HEK293 (cell line): Measurements from ENCODE around the gene KPNA4.
A peak's percentile ranks its signal among the peaks of the same experiment; 100 is the strongest.

Source experiments
- CTCF ChIA-PET: fragments of 350-600 bp; formaldehyde crosslinking; extraction: SDS; loops from one replicate; lab custom pipeline; 2021; ENCODE audit warnings: antibody characterized with exemption; lab: Yijun Ruan, JAX
- POLR2A ChIA-PET: fragments of 300-600 bp; formaldehyde crosslinking; extraction: SDS; loops from one replicate; lab custom pipeline; 2020; ENCODE audit warnings: antibody characterized with exemption, inconsistent platforms; lab: Yijun Ruan, JAX
- H3K27ac ChIP-seq: fragments of 200-500 bp; sonication (Bioruptor generic); 2 replicates; pipeline ENCODE4 v1.5.1; 2014; ENCODE audit warnings: low read depth, low read length, control low read depth, inconsistent platforms; ENCODE audit errors: extremely low read depth
- H3K36me3 ChIP-seq, 2 experiments: fragments of 200-500 bp in 1 of 2; sonication (Bioruptor generic) in 1 of 2; 1 replicate in 1 of 2; 2 replicates in 1 of 2; pipeline ENCODE4 v1.5.1; 2014 to 2017; ENCODE audit warnings: inconsistent platforms in 2 of 2, low read length in 2 of 2; ENCODE audit not compliant: control insufficient read depth in 2 of 2, insufficient read depth in 1 of 2
- H3K4me1 ChIP-seq: fragments of 200-500 bp; sonication (Bioruptor generic); 2 replicates; pipeline ENCODE4 v1.5.1; 2014; ENCODE audit warnings: mild to moderate bottlenecking, low read length, inconsistent platforms; ENCODE audit not compliant: control insufficient read depth, insufficient read depth
- H3K4me3 ChIP-seq: 2 replicates; pipeline ENCODE4 v1.5.1; 2011; ENCODE audit warnings: low read depth, mild to moderate bottlenecking, control low read depth, low read length, moderate library complexity
- H3K9me3 ChIP-seq: fragments of 200-500 bp; sonication (Bioruptor generic); 2 replicates; pipeline ENCODE4 v1.5.1; 2014; ENCODE audit warnings: low read depth, low read length, inconsistent platforms; ENCODE audit not compliant: control insufficient read depth, insufficient read depth
- BCL11A ChIP-seq: fragments of 450-650 bp; formaldehyde crosslinking; IDR thresholded peaks from 2 replicates; pipeline ENCODE4 v1.5.1; 2016; ENCODE audit warnings: low read depth, missing biosample characterization, missing genetic modification characterization
- GFI1B ChIP-seq: fragments of 450-650 bp; formaldehyde crosslinking; IDR thresholded peaks from 2 replicates; pipeline ENCODE4 v1.5.1; 2016; ENCODE audit warnings: missing biosample characterization, missing genetic modification characterization
- GLI2 ChIP-seq: fragments of 450-650 bp; formaldehyde crosslinking; IDR thresholded peaks from 2 replicates; pipeline ENCODE4; 2017; ENCODE audit warnings: missing biosample characterization, missing genetic modification characterization, low read depth, borderline replicate concordance
- PBX3 ChIP-seq: sonication (generic); formaldehyde crosslinking; IDR thresholded peaks from 2 replicates; pipeline ENCODE4 v1.8.1; 2022; ENCODE audit warnings: mild to moderate bottlenecking, moderate library complexity, missing genetic modification reagents
- ZBTB6 ChIP-seq: fragments of 450-650 bp; formaldehyde crosslinking; IDR thresholded peaks from 2 replicates; pipeline ENCODE4 v1.5.1; 2017; ENCODE audit warnings: missing biosample characterization, missing genetic modification characterization
- ZFP37 ChIP-seq: fragments of 450-650 bp; formaldehyde crosslinking; IDR thresholded peaks from 2 replicates; pipeline ENCODE4 v1.5.1; 2016; ENCODE audit warnings: missing biosample characterization, missing genetic modification characterization
- ZIC2 ChIP-seq: fragments of 450-650 bp; formaldehyde crosslinking; IDR thresholded peaks from 2 replicates; pipeline ENCODE4 v1.5.1; 2016; ENCODE audit warnings: missing biosample characterization, missing genetic modification characterization
- ZNF112 ChIP-seq: fragments of 450-650 bp; formaldehyde crosslinking; IDR thresholded peaks from 2 replicates; pipeline ENCODE4 v1.5.0; 2017; ENCODE audit warnings: missing biosample characterization, missing genetic modification characterization
- ZNF114 ChIP-seq: fragments of 450-650 bp; formaldehyde crosslinking; IDR thresholded peaks from 2 replicates; pipeline ENCODE4 v1.5.0; 2017; ENCODE audit warnings: missing biosample characterization, missing genetic modification characterization
- ZNF239 ChIP-seq: fragments of 450-650 bp; formaldehyde crosslinking; IDR thresholded peaks from 2 replicates; pipeline ENCODE4 v1.5.1; 2016; ENCODE audit warnings: missing biosample characterization, missing genetic modification characterization
- ZNF274 ChIP-seq, 2 experiments: fragments of 200-500 bp in 1 of 2; fragments of 450-650 bp in 1 of 2; sonication (Bioruptor generic) in 1 of 2; formaldehyde crosslinking in 1 of 2; IDR thresholded peaks; 2 replicates each; pipeline versions ENCODE4 v1.5.1 to v1.6.1; 2014 to 2016; ENCODE audit warnings: borderline replicate concordance in 1 of 2, inconsistent platforms in 1 of 2, low read length in 1 of 2, missing biosample characterization in 1 of 2, missing genetic modification characterization in 1 of 2
- ZNF280D ChIP-seq: fragments of 450-650 bp; formaldehyde crosslinking; IDR thresholded peaks from 2 replicates; pipeline ENCODE4 v1.5.1; 2016; ENCODE audit warnings: missing biosample characterization, missing genetic modification characterization
- ZNF302 ChIP-seq: fragments of 450-650 bp; formaldehyde crosslinking; IDR thresholded peaks from 2 replicates; pipeline ENCODE4 v1.5.1; 2016; ENCODE audit warnings: missing biosample characterization, missing genetic modification characterization, low read depth
- ZNF324 ChIP-seq: fragments of 450-650 bp; formaldehyde crosslinking; IDR thresholded peaks from 2 replicates; pipeline ENCODE4 v1.5.1; 2016; ENCODE audit warnings: missing biosample characterization, missing genetic modification characterization
- ZNF398 ChIP-seq: fragments of 450-650 bp; formaldehyde crosslinking; IDR thresholded peaks from 2 replicates; pipeline ENCODE4 v1.5.1; 2017; ENCODE audit warnings: missing biosample characterization, missing genetic modification characterization
- ZNF561 ChIP-seq: fragments of 450-650 bp; IDR thresholded peaks from 2 replicates; pipeline ENCODE4 v1.5.1; 2018; ENCODE audit warnings: missing biosample characterization, missing genetic modification characterization, borderline replicate concordance
- ZNF610 ChIP-seq: fragments of 450-650 bp; formaldehyde crosslinking; IDR thresholded peaks from 2 replicates; pipeline ENCODE4 v1.5.1; 2016; ENCODE audit warnings: missing biosample characterization, missing genetic modification characterization, borderline replicate concordance
- ZNF623 ChIP-seq: fragments of 450-650 bp; formaldehyde crosslinking; IDR thresholded peaks from 2 replicates; pipeline ENCODE4 v1.5.1; 2016; ENCODE audit warnings: missing biosample characterization, missing genetic modification characterization
- ZNF626 ChIP-seq: fragments of 450-650 bp; sonication (Bioruptor Pico); formaldehyde crosslinking; IDR thresholded peaks from 2 replicates; pipeline ENCODE4 v1.5.1; 2018; ENCODE audit warnings: missing biosample characterization, missing genetic modification characterization, inconsistent platforms
- ZNF664 ChIP-seq: fragments of 450-650 bp; formaldehyde crosslinking; IDR thresholded peaks from 2 replicates; pipeline ENCODE4 v1.5.1; 2016; ENCODE audit warnings: missing biosample characterization, missing genetic modification characterization
- ZNF670 ChIP-seq: fragments of 450-650 bp; formaldehyde crosslinking; IDR thresholded peaks from 2 replicates; pipeline ENCODE4 v1.5.1; 2016; ENCODE audit warnings: missing biosample characterization, missing genetic modification characterization, low read depth
- ZSCAN16 ChIP-seq: fragments of 450-650 bp; formaldehyde crosslinking; IDR thresholded peaks from 2 replicates; pipeline ENCODE4 v1.5.1; 2016; ENCODE audit warnings: missing biosample characterization, missing genetic modification characterization
- ZSCAN5A ChIP-seq: fragments of 450-650 bp; formaldehyde crosslinking; IDR thresholded peaks from 2 replicates; pipeline ENCODE4 v1.5.1; 2016; ENCODE audit warnings: missing biosample characterization, missing genetic modification characterization

The KPNA4 gene

GRCh38 chr3:160460033-160460432 lies 105.3 kb downstream of the KPNA4 start:
- ChIA-PET CTCF (no interaction called here), POLR2A (interaction anchor here (2.9 kb wide), 1 partner anchor 10 kb away, joined by 13 read pairs; the partner anchor contains the start of gene TRIM59)
- H3K4me3 ChIP-seq, result no peak overlapping the region
- TF ChIP-seq ZSCAN16 (tag by site-specific recombination) (no peak), ZSCAN5A (tag by site-specific recombination) (no peak), ZBTB6 (tag by site-specific recombination) (no peak), ZNF324 (tag by site-specific recombination) (no peak), ZNF302 (tag by site-specific recombination) (no peak), BCL11A (tag by site-specific recombination) (no peak), ZNF114 (tag by site-specific recombination) (no peak), ZNF670 (tag by site-specific recombination) (no peak), ZNF561 (tag by site-specific recombination) (no peak), ZNF112 (tag by site-specific recombination) (no peak), ZNF398 (tag by site-specific recombination) (no peak), ZNF664 (tag by site-specific recombination) (no peak), ZNF239 (no peak), GLI2 (no peak), ZNF626 (no peak)
- H3K36me3 ChIP-seq, result no peaks in the 10 kb centered on the region
- no peak overlapping the region for H3K27ac ChIP-seq
- no peaks in the 10 kb centered on the region for H3K9me3 ChIP-seq
- no peaks in the 10 kb centered on the region for H3K4me1 ChIP-seq

GRCh38 chr3:160459450-160459970 lies 105.9 kb downstream of the KPNA4 start:
- Histone ChIP-seq H3K4me3 (no peak overlapping the region), H3K27ac (no peak overlapping the region), H3K4me1 (no peaks in the 10 kb centered on the region), H3K36me3 (no peaks in the 10 kb centered on the region), H3K9me3 (no peaks in the 10 kb centered on the region)
- ChIA-PET CTCF (interaction anchor here (0.6 kb wide), 1 partner anchor 13 kb away, joined by 3 read pairs; no protein-coding TSS in a partner anchor), POLR2A (interaction anchor here (2.9 kb wide), 1 partner anchor 10 kb away, joined by 13 read pairs; the partner anchor contains the start of gene TRIM59)
- TF ChIP-seq ZNF623 (tag by site-specific recombination) (peak; percentile 51), ZFP37 (no peak), ZNF610 (tag by site-specific recombination) (peak; percentile 99)

- ChIA-PET POLR2A (interaction anchor here (2.9 kb wide), 1 partner anchor 8 kb away, joined by 13 read pairs; the partner anchor contains the start of gene TRIM59), CTCF (interaction anchor here (0.6 kb wide), 1 partner anchor 311 kb away, joined by 3 read pairs; no protein-coding TSS in a partner anchor)
- H3K27ac ChIP-seq, result no peak overlapping the region
- no peak overlapping the region for H3K4me3 ChIP-seq
- no peaks in the 10 kb centered on the region for H3K36me3 ChIP-seq
- no peaks in the 10 kb centered on the region for H3K4me1 ChIP-seq
- no peaks in the 10 kb centered on the region for H3K9me3 ChIP-seq
- TF ChIP-seq ZNF280D (tag by site-specific recombination) (no peak), GFI1B (tag by site-specific recombination) (no peak), PBX3 (no peak), ZIC2 (no peak), ZNF664 (tag by site-specific recombination) (no peak), BCL11A (tag by site-specific recombination) (no peak), ZNF274 (IDR thresholded peaks at IDR 0.05; ENCODE audit: low read length) (no peak), ZNF274 (tag by site-specific recombination; IDR thresholded peaks at IDR 0.05; ENCODE audit: borderline replicate concordance) (no peak), ZNF324 (tag by site-specific recombination) (no peak)
These were observed 107.2 kb downstream of the KPNA4 start for GRCh38 chr3:160458151-160458550.
